GM19395 (cell line): ENCODE results near the gene SKAP1.
"Not testable (repeated sequence)": the region's sequence is repeated elsewhere in the genome, so short reads cannot be mapped to it uniquely, and the experiment has no call there.

ENCODE experiments used
- ATAC-seq: cut with Tn5 transposase; IDR thresholded peaks from one replicate; pipeline ENCODE4 v1.9.1; 2021; ENCODE audit warnings: mild to moderate bottlenecking, moderate library complexity; ENCODE audit not compliant: unreplicated experiment

SKAP1 gene

GRCh38 chr17:48293319-48294019, 136.5 kb downstream of the SKAP1 start:
- no peak for ATAC-seq

DNA sequence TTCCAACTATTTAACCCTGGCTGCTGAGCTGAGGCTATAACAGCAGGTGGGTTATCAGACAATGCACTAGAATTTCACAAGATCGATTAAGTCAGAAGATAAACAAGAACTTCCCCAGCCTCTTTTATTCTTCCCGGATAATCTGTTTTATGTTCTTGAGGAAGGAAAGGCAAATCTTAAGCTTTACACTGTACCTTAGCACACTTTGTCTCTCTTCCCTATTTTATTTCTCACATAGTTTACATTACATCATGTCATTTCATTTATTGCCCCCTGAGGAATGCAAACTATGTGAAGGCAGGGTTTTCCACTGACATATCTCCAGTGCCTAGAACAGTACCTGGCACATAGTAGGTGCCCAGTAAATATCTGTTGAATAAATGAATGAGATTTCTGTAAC, 139.6 kb downstream of the SKAP1 start:
- ATAC-seq, result no peak

GRCh38 chr17:48286917-48287316, 143.1 kb downstream of the SKAP1 start:
- not testable (repeated sequence) for ATAC-seq

DNA sequence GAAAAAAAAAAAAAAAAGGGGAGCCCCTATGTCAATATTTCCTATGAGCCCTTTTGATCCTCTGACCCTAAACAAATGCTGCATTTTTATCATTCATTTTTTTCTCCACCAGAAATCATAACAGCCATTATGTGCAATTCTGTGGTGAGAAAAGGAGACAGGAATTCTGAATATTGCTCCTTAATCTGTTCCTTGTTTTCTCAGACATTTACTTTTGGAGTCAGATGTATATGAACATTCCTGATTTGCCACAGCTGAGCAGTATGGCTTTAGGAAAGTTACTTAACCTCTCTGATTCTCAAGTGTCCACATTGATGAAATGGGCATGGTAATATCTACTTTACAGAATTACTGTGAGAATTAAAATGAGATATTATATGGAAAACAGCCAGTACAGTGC, 144.4 kb downstream of the SKAP1 start:
- no peak for ATAC-seq

- ATAC-seq, result no peak
These were observed 146.1 kb downstream of the SKAP1 start for GRCh38 chr17:48283907-48284306.

DNA sequence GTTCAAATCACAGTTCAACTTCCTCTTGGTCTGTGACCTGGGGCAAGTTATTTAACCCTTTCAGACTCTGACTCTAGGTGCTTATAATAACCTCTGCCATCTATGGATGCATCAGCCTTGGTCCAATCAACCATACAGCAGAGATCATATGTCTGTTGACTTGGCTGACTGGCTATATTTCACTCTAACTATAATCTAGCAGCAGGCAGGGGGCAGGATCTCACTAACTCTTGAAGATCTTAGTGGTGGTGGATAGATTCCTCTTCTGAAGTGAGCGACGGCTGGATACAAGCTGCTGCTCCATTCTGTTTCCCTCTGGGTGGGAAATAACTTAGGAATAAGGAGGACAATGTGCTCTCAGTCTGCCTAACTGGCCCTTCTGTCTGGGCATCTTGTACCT, 146.6 kb downstream of the SKAP1 start:
- ATAC-seq, result no peak

DNA sequence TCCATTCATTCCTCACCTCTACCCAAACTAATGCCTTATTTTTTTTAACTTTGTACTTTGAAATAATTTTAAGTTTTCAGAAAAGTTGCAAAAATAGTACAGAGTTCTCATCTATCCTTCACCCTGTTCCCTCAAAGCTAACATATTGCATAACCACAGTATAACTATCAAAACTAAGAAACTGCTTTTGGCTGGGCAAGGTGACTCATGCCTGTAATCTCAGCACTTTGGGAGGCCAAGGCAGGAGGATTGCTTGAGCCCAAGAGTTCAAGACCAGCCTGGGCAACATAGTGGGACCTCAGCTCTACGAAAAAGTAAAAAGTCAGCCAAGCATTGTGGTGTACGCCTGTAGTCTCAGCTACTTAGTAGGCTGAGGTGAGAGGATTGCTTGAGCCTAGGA, 147.7 kb downstream of the SKAP1 start:
- ATAC-seq, result no peak

GRCh38 chr17:48278760-48279491, 151.1 kb downstream of the SKAP1 start:
- no peak for ATAC-seq

DNA sequence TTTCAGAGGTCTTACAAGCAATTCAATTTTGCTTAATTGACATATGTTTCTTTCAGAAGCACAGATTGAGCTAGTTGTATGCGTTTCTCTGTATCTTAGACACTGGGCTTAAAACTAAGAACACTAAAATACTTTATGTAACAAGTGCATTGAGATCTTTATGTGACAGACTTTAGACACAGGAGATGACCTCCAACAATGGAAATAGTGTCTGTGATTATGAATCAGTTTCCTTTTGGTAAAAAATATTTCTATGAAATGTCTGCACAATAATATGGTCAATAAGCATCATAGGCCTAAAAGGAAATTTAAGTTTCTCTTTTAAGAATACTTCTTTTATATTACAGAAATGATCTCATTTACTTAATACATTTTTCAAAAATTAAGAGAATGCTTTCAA, 153.2 kb downstream of the SKAP1 start:
- ATAC-seq, result no peak

GRCh38 chr17:48270899-48271298, 159.1 kb downstream of the SKAP1 start:
- no peak for ATAC-seq

GRCh38 chr17:48269209-48269608, 160.8 kb downstream of the SKAP1 start:
- no peak for ATAC-seq

DNA sequence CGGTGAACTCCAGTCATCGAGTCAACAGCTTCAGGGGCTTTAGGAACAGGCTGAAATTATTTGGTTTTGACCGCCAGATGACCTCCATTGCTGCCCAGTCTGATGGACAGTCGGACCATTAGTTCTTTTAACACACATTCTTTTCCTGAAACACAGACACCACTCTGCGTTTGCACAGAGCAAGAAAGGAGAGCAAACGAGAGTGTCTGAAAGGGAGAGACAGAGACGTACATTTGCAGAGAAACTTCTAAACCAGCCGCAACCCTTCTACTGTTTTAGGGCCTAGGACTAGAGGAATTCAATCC, 166.3 kb downstream of the SKAP1 start:
- no peak for ATAC-seq

GRCh38 chr17:48262982-48263730, 166.9 kb downstream of the SKAP1 start:
- no peak for ATAC-seq

DNA sequence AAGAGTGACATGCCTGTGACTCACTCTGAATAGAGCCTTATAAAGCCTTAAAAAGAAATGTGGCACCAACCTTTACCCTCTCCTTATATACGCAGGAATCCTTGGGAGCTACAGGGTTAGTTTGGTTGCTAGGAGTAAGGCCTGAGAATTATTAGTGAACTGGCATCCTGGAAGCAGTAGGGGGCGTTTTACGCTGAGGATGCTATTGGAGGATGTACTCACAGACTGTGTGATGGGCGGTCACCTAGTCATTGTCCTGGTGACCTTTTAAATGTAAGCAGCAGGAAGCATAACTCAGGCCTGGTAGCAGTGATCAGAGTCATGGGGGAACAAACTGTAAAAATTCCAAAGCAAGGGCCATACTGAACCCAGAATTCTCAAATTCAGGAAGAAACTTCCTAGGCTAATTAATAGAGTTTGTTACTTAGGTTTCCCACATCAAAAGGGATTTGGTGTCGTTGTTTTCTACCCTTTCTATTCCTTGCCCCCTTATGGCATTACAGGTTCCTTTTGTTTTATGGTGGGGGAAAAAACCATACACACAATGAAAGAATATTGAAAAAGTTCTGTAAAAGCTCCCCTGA, 168.6 kb downstream of the SKAP1 start:
- ATAC-seq, result no peak

- no peak for ATAC-seq
These were observed 170.2 kb downstream of the SKAP1 start for GRCh38 chr17:48259694-48260291.

DNA sequence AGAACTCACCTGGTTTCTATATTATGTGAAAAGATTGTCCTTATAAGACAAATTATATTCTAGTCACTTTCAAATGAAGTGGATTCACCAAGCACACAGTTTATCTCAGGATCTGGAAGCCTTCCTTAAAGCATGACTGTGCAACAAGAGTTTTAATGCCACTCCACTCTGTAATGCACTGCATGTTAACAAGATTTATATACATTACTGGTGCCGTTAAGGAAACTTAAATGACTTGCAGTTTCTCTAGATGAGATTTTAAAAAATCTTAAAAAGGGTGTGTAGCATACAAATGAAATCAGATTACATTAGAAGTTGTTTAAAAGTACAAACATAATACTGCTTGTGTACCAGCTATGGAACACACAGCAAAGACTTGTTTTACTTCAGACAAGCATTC, 171.7 kb downstream of the SKAP1 start:
- no peak for ATAC-seq

DNA sequence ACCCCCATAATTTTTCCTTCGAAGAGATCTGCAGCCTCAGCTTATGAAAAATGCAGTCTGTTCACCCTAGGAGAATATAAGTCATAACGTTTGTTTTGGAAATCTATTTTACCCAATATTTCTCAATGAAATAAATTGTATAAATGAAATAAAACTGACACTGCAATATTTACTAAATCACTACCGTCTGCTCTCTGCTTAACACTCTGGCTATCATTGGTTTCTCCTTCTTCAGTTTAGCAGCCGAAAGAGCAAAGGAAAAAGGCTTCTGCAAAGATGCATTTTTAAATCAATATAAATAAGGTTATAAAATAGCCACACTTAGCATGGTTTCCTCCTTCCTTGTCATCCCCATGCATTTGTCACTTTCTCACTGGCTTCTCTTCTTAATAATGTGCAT, 174.3 kb downstream of the SKAP1 start:
- ATAC-seq, result no peak

- ATAC-seq, result no peak
These were observed 175.1 kb downstream of the SKAP1 start for GRCh38 chr17:48254896-48255295.

GRCh38 chr17:48253975-48254374, 176.0 kb downstream of the SKAP1 start:
- no peak for ATAC-seq

DNA sequence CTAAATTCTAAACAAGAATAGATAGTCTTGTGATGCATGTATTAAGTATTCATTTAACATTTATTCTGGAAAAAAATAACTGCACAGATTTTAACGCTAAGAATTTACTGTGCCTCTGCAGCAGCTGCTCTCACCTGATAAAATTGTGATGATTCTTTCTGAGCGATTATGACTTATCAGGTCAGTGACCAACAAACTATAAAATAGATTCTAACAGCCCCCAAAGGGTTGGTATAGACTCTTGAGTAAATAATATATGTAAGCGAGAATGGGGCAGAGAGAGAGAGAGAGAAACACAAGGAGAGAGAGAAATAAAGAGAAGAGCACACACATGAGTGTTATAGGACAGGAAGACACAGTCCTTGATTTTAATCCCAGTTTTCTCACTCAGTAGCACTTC, 178.1 kb downstream of the SKAP1 start:
- ATAC-seq, result no peak

DNA sequence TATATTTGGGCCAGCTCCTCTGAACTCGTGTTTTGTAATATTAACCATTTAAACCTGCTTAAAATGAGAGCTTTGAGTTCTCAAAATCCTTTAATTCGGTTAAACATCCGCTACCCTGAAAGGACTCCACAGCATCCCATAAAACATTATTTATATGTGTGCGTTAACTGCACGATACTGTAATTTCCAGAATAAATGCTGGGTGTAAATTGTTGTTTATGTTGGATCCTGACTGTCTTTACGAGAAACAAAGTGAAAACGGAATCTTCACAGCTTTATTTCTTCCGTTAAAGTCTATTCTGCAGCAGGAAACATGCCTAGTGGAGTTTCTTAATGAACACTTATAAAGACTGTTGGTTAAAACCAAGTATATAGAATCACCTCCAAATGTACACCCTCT, 179.1 kb downstream of the SKAP1 start:
- ATAC-seq, result no peak
